ENCODE results near the gene MMP12.

Gene MMP12

GRCh38 chr11:102874852-102875251 is at the start of gene MMP12:
Gene MMP12, minus strand, starts transcription at chr11:102874982. Its CDS starts 45 bp downstream, at chr11:102874937.
- H3K4me3 ChIP-seq (ENCODE audit: low read depth, low read length), result no peak within 1 kb of the TSS
- no peak for DNase-seq (ENCODE audit: low read depth)
- no peak for TF ChIP-seq CTCF (IDR thresholded peaks at IDR 0.05; ENCODE audit: low read depth, low read length, missing control alignments)

DNA sequence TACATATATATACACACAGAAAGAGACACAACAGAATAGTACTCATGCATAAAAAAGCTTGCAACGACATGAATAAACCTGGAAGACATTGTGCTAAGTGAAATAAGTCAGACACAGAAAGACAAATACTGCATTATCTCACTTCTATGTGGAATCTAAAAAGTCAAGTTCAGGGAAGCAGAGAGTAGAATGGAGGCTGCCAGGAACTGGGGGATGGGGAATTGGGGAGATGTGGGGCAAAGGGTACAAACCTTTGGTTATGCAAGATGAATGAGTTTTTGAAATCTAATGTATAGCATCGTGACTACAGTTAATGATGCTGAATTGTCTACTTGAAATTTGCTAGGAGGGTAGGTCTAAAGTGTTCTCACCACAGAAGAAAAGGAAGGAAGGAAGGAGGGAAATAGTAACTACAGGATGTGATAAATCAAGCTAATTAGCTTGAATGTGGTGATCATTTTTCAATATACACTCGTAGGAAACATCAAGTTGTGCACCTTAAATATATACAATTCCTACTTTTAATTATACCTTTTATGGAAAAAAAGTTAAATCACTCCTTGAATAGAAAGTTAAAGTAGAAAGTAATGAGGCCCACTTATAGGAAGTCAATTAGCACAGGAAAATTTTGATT is 46.9 kb upstream of the MMP12 start:
- no peak for TF ChIP-seq CTCF (IDR thresholded peaks at IDR 0.05; ENCODE audit: low read depth, low read length, missing control alignments)
- no peak for DNase-seq (ENCODE audit: low read depth)
- no peak overlapping the region for H3K4me3 ChIP-seq (ENCODE audit: low read depth, low read length)

DNA sequence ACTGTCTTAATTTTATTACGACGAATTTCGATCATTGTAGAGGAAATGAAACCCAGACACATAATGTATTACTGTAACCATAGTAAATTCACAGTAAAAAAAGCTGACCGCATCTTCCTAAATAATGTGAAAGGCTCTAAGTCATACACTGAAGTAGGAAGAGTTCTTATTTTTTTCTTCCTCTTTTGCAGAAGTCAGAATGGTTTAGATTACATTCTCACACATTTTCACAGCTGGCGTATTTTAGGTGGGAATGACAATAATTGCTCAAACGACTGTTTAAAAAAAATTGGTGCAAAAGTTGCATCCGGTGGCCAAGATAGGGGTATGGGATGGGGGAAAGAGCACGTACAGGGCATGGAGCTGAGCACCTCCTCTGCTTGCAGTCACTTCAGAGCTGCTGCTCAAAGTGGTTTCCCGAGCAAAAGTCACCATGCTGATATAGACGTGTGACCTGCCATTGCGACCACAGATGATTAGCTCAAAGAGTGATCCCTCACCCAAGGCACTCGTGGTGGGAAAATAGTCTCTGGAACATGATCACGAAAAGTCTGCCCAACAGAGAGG is 45.4 kb upstream of the MMP12 start:
- no peak for DNase-seq (ENCODE audit: low read depth)
- H3K4me3 ChIP-seq (ENCODE audit: low read depth, low read length), result no peak overlapping the region
- no peak for TF ChIP-seq CTCF (IDR thresholded peaks at IDR 0.05; ENCODE audit: low read depth, low read length, missing control alignments)

DNA sequence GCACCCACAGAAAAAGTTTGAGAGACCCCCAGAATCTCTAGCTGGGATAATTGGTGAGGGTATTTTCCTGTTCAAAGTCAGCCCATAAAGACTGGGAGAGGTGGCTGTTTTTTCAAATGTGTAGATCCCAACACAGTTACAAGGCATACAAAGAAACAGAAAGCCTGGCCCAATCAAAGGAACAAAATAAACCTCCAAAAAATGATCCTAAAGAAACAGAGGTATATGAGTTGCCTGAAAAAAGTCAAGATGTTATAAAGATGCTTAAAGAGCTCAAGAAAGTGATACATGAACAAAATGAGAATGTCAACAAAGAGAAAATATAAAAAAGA is 40.2 kb upstream of the MMP12 start:
- no peak overlapping the region for H3K4me3 ChIP-seq (ENCODE audit: low read depth, low read length)
- TF ChIP-seq CTCF (IDR thresholded peaks at IDR 0.05; ENCODE audit: low read depth, low read length, missing control alignments), result no peak
- DNase-seq (ENCODE audit: low read depth), result no peak

GRCh38 chr11:102914238-102915043 is 39.7 kb upstream of the MMP12 start:
- peak; percentile 49 for TF ChIP-seq CTCF (IDR thresholded peaks at IDR 0.05; ENCODE audit: low read depth, low read length, missing control alignments)
- no peak for DNase-seq (ENCODE audit: low read depth)
- H3K4me3 ChIP-seq (ENCODE audit: low read depth, low read length), result no peak overlapping the region

DNA sequence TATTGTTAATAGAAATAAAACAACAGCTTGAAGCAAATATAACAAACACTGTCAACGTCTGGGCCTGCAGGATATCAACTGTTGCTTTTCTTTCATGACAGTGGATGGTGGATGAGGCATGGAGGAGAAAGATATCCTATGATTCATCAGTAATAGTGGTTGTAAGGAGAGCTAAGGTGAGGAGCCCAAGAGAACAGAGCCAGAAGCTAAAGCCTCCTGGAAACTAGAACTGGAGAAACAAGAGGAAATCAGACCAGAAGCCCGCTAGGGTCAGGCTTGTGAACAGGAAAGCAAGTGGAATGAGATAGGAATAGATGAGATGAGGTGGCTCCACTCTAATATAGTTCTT is 37.7 kb upstream of the MMP12 start:
- no peak overlapping the region for H3K4me3 ChIP-seq (ENCODE audit: low read depth, low read length)
- no peak for DNase-seq (ENCODE audit: low read depth)
- TF ChIP-seq CTCF (IDR thresholded peaks at IDR 0.05; ENCODE audit: low read depth, low read length, missing control alignments), result no peak

Measured in GM12864 (cell line).